Skin of body (tissue), 2 donors: ENCODE results near the gene KIAA0513. TPM values are rescaled to one million over a fixed set of nuclear protein-coding genes. Genes with fewer than 3 reads are reported as not detected.
A peak's percentile ranks its signal among the peaks of the same experiment; 100 is the strongest.

Experiments used
- DNase-seq: peaks from one replicate; lab custom pipeline; 2025; lab: John Stamatoyannopoulos, UW
- total RNA-seq: library from RNA; depleted of rRNA; stranded (reverse); fragments of >200 nt; gene quantifications from one replicate; pipeline ENCODE4 v1.2.3, GENCODE V29; 2014

KIAA0513 gene
- total RNA-seq, 1 donor from 2014 or later, result 8.4 TPM

- peak; percentile 17 for DNase-seq
Measured at GRCh38 chr16:85004587-85005205, 22.9 kb upstream of the KIAA0513 start.

- peak; percentile 63 for DNase-seq
Measured at GRCh38 chr16:85005285-85006069, 22.1 kb upstream of the KIAA0513 start.

- DNase-seq, result no peak
Measured at GRCh38 chr16:85006639-85007038, 21.0 kb upstream of the KIAA0513 start.

- DNase-seq, result no peak
Measured at GRCh38 chr16:85007496-85008214, 19.9 kb upstream of the KIAA0513 start.

- no peak for DNase-seq
Measured at GRCh38 chr16:85008271-85008670, 19.3 kb upstream of the KIAA0513 start.

GRCh38 chr16:85010446-85010930 lies 17.1 kb upstream of the KIAA0513 start:
- no peak for DNase-seq

DNA sequence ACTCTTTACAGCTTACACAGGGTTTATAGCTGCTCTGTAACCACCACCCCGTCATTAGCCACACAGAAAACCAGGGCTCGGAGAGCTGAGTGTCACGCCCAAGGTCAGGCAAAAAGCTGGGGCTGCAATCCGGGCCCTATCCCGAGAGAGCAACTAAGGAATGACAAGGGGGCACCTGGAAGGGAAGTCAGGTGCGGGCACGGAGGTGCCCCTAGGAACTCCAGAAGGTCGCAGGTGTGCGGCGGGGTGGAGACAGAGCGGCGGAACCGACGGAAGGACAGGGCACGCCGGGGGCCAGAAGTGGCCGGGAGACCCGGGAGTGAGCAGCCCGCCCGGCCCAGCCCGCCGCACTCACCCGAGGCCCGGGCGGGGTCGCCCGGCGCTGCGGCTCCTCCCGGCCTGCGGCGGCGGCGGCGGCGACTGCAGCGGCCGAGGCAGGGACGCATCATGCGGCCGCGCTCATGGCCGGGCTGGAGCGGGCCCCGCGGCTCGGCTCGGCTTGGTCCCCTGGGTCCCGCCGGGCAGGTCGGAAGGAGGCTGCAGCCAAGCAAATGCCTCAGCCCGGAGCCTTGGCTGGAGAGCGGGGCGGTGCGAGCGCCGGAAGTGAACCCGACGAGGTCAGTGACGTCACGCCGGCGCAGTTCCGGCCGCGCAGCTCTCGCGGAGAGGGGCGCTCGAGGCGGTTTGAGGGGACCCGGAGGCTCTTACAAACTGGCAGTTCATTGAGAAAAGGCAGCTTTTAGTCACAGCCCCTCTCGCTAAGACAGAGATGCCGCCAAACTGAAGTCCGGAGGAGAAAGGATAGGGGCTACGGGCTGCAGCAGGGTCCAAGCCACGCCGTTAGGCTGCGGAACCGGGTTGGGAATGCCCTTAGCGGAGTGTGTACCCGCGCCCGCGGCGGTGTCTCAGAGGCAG lies 16.4 kb upstream of the KIAA0513 start, which contains the start of gene ZDHHC7:
Gene ZDHHC7, minus strand, starts transcription at position 605 of the 915 bp plus-strand sequence. CDS start 20,917 bp downstream, outside the sequence.
- peak; percentile 78 for DNase-seq

GRCh38 chr16:85011846-85012284 lies 15.7 kb upstream of the KIAA0513 start:
- no peak for DNase-seq

DNA sequence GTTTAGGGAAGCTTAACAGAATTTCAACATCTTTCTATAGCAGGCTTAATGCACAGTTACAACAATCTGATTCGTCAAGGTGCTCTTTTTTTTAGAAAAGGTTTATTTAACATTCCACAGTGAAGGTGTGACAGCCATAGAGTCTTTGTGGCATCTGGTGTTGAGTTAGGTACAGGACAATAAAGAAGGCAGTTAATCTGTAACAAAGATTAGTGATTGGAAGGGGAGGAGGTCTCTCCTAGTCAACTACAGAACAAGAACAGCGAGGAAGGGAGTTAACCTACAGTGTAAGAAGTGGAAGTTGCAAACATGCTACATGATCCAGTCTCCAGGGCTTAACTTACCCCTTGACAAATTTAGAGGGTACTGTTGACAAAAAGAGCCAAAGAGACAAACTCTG lies 13.3 kb upstream of the KIAA0513 start:
- no peak for DNase-seq

- DNase-seq, result no peak
Measured at GRCh38 chr16:85015481-85016187, 12.0 kb upstream of the KIAA0513 start.

DNA sequence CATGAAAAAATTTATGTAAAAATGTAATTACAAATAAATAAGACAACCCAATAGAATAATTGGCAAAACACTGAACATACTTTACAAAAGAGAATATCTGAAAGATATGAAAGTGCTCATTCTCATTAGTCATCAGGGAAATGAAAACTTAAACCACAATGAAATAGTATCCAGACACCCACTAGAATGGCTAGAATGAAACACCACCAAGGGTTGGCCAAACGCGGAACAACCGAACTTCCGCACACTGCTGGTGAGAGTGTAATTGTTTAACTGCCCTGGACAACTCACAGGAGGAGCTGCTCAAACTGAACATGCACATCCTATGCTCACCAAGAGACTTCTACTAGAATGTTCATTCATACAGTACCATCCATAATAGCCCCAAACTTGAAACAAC lies 10.4 kb upstream of the KIAA0513 start:
- DNase-seq, result no peak

- DNase-seq, result no peak
Measured at GRCh38 chr16:85017633-85018032, 10.0 kb upstream of the KIAA0513 start.

DNA sequence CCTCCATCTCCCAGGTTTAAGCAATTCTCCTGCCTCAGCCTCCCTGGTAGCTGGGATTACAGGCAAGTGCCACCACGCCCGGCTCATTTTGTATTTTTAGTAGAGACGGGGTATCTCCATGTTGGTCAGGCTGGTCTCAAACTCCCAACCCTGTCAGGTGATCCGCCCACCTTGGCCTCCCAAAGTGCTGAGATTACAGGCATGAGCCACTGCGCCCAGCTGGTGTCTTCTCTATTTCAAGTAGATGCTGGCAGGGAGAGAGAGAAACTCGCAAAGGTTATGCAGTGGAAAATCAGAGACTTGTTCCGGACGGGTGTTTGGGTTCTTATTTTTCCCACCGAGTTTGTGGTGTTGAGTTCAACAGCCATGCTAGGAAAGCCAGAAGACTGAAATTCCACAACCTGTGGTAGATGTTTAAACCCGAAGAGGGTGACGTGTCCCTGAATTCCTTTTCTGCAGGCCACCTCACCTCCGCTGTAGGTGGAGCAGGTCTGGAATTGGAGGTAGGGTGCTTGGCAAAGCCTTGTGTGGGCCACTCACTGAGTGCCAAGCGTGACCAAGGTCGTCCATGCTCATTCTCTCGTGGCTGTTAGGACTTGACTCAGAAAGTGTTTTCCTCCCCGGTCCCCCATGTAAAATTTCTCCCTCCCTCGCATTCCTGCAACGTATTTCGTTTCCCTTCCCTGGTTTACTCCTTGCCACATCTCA lies 8.9 kb upstream of the KIAA0513 start:
- DNase-seq, result no peak

GRCh38 chr16:85019659-85020245 lies 7.8 kb upstream of the KIAA0513 start:
- DNase-seq, result no peak

- no peak for DNase-seq
Measured at GRCh38 chr16:85025781-85026653, 1.6 kb upstream of the KIAA0513 start.

- no peak for DNase-seq
Measured at GRCh38 chr16:85026703-85027102, 892 bp upstream of the KIAA0513 start.

DNA sequence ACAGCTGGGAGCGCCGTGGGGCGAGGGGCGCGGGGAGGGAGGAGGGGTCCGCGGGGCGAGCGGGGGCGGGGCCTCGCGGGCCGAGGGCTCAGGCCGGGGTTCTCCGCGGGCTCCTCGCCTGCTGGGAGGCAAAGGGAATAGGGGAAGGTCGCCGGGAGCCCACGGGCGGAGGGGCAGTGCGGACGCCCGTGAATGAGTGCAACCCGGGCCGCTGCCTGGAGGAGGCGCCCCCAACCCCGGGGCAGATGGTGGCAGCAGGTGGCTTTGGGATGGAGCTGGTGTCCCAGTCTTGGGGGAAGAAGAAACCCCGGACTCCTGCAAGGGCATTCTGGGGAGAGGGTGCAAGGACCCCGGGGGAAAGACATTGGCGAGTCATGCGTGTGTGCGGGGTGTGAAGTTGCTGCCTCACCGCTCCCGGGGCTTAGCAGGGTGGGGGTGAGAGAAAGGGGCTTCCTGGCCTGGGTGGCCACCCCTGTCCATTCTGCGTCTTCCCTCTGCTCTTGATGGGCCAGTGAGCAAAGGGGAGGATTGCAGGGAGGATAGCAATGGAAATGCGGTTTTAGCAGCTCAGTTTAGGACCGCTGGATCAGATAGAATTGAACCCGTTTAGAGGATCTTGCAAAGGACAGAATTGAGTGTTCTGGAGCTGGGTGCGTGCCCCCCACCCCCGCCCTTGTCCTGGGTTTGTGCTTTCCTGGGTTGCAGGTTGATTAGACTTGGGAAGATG lies 526 bp downstream of the KIAA0513 start:
- no peak for DNase-seq
